ENCODE measurements around the gene PRKCQ.
"Not testable (repeated sequence)": the region's sequence is repeated elsewhere in the genome, so short reads cannot be mapped to it uniquely, and the experiment has no call there.

The PRKCQ gene

DNA sequence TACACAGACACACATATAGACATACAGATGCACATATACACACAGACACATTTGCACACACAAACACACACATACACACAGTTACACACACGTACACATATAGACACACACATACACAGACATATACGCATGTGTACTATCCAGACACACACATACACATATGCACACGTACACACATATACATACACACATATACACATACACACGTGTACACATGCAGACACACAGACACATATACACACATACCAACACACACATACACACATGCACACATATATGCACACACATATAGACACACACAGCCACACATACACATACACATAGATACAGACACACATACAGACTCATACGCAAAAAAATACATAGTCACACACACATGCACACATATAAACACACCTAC, 193.1 kb downstream of the PRKCQ start:
- DNase-seq (ENCODE audit: low read depth in 2 of 2) = no peak

DNA sequence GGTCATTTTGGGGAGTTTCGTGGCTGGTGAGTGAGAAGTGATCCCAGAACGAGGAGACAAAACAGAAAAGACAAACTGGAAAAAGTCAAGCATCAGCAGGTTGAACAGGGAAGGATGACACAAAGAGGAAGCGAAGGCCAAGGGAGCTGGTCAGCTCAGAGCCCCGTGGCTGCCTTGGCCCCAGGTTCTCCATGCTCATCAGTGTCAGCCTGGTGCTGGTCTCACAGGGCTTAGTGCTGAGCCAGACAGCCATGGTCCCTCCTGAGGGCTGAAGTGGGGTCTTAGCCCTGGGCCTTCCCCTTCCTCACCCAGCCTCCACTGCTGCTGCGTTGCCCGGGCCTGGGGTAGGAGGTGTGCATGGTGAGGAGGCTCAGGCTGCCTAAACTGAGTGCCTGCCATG, 193.7 kb downstream of the PRKCQ start:
- no peak for DNase-seq (ENCODE audit: low read depth in 2 of 2)

DNA sequence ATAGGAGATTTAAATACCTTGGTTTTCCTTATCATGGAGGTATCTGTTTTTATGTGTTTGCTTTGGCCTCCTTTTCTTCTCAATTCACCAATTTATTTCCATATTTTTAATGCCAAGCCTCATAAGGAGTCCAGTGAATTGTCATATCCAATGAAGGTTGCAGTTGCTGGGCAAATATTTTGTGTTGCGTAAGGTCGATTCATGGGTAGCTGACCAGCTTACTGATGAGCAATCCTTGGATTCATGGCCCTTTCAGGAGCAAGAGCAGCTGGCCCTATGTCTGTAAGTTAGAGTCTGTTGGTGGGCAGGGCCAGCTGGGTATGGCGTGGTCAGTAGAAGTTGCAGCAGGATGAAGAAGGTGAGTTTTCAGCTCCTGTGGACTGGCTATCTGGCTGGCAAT, 194.4 kb downstream of the PRKCQ start:
- DNase-seq (ENCODE audit: low read depth in 2 of 2) = no peak

DNA sequence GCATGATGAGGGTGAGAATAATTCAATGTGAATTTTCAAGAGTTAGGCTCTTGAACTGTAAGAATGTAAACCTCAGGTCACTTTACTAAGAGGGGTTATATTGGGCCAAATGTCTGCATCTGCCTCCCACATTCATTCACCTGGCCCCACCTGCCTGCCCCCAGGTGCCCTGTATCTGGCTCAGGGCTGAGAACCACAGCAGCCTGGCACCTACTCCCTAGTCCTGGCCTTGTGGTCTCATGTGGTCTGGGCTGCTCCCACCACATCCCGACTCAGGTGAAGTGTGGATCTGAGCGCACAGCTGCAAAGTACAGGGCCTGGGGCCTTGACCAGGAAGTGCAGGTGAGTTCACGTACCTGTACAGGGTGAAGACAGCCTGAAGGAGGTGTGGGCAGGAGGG, 195.2 kb downstream of the PRKCQ start:
- DNase-seq (ENCODE audit: low read depth in 2 of 2) = no peak

DNA sequence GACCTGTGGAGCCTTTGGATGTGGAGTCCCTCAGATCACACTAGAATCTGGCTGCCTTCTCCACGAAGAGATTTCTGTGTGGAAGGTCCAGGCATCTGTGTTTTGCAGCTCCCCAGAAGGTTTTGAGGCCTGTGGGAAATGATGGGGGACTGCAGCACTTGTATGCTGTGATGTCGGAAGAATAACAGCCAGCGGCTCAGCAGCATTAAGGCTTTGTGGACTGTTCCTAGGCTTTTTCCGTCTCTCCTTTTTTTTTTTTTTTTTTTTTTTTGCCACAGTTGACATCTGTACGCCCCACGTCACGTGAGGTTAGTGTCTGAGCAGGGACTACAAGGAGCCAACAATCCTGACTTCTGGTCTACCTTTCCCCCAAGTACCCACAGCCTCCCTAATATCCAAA, 196.0 kb downstream of the PRKCQ start:
- DNase-seq (ENCODE audit: low read depth in 2 of 2) = no peak

DNA sequence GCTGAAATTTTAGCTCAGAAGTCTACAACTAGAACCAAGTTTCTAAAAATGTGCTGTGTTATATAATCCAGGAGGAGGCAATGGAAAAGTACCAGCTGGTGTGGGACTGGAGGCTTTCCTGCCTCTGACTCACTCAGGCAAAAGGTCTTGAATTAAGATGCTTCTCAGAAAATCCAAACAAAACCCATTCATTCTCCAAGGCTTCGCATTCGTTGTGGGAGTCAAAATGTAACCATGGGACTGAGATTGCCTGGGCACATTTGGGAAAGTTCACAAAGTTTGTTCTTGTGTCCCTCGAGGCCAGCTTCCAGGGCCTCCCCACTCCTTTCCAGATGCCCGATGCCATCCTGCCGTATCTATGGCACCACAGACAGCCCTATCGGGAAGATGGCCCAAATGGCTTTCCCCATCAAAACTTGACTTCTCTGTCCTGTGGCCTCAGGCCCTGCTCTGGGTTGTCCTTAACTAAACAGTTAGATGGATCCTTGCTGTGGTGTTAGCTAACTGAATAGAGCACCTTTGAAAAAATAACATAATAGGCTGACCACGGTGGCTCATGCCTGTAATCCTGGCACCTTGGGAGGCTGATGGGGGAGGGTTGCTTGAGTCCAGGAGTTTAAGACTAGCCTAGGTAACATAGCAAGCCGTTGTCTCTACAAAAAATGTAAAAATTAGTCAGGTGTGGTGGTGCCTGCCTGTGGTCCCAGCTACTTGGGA, 196.8 kb downstream of the PRKCQ start:
- DNase-seq (ENCODE audit: low read depth in 2 of 2) = no peak

DNA sequence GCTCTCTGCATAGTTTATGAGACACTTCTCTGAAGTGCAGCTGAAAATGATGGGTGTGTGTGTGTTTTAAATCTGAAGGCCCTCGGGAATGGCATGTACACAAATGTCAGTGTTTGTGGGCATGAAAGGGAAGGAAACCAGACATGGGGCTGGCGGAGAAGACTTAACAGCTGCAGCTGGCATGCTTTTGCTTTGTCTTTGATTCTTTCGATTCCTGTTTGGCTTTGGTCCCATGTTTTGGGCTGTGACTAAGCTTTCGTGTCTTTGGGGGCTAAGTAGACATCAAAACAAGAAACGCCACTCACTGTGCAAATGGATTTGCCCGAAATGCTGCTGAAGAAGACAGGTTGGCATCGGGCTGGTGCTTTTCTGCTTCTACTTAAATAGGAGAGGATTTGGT, 198.0 kb downstream of the PRKCQ start:
- peak in 1 of 2 donors; percentile 23 for DNase-seq (ENCODE audit: low read depth in 2 of 2)

DNA sequence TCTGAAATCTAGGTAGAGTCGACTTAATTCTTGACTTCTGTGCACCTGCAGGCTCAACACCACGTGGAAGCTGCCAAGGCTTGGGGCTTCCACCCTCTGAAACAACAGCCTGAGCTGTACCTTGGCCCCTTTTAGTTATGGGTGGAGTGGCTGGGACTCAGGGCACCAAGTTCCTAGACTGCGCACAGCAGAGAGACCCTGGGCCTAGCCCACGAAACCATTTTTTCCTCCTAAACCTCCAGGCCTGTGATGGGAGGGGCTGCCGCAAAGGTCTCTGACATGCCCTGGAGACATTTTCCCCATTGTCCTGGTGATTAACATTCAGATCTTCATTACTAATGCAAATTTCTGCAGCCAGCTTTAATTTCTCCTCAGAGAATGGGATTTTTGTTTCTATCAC, 199.6 kb downstream of the PRKCQ start:
- not testable (repeated sequence) for DNase-seq (ENCODE audit: low read depth in 2 of 2)

DNA sequence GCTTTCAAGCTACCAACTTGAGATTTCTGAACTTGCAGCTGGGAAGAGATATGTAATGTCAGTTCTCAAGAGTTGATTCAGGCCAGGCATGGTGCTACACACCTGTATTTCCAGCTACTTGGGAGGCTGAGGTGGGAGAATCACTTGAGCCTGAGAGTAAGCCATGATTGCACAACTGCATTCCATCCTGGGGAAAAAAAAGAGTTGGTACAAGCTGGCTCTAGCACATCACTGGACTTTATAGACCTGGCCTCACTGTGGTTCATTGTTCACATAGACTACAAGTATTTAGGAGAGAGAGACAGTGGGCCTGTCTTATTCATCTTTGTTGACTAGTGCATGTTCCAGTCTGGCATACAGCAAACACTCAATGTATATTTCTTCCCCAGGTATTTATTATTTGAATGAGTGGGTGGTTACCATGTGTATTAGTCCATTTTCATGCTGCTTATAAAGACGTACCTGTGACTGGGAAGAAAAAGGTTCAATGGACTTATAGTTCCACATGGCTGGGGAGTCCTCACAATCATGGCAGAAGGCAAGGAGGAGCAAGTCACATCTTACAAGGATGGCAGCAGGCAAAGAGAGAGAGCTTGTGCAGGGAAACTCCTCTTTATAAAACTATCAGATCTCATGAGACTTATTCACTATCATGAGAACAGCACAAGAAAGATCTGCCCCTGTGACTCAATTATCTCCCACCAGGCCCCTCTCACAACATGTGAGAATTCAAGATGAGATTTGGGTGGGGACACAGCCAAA, 200.9 kb downstream of the PRKCQ start:
- no peak for DNase-seq (ENCODE audit: low read depth in 2 of 2)
